ENCODE measurements around the gene POU6F2. TPM values are rescaled to one million over a fixed set of nuclear protein-coding genes. Genes with fewer than 3 reads are reported as not detected.

POU6F2 gene
- total RNA-seq, 1 experiment from 2014 or later = 2.9 TPM

DNA sequence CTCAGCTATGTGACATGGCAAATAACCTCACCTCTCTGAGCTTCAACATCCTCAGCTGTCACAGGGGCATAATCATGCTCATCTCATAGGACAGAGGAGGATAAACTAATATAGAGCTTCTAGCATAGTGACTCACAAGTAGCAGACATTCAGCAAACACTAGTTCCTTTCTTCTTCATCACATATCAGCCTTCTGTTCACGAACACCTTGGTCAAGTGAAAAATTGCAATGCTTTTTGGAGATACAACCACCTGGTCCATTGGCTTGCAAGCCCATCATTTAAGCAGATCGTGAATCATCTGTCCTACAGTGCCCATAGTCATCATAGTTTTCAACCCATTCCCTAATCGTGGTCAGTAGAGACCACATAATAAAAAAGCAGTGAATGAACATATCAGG lies 310.6 kb downstream of the POU6F2 start:
- POLR2A ChIA-PET = no interaction called here
- ATAC-seq = no peak
- TF ChIP-seq TEAD1 (CRISPR knock-in tag; IDR thresholded peaks at IDR 0.05) (no peak), NR3C1 (CRISPR knock-in tag; conservative IDR thresholded peaks at IDR 0.05; ENCODE audit: low read depth) (no peak), MAX (CRISPR knock-in tag; IDR thresholded peaks at IDR 0.05) (no peak), FOXJ3 (CRISPR knock-in tag; IDR thresholded peaks at IDR 0.05; ENCODE audit: borderline replicate concordance) (no peak), TCF7 (CRISPR knock-in tag; IDR thresholded peaks at IDR 0.05; ENCODE audit: low read depth) (no peak), SMAD4 (CRISPR knock-in tag; IDR thresholded peaks at IDR 0.05) (no peak), TEAD4 (CRISPR knock-in tag; IDR thresholded peaks at IDR 0.05) (no peak), ETV6 (CRISPR knock-in tag; IDR thresholded peaks at IDR 0.05) (no peak), USF1 (CRISPR knock-in tag; IDR thresholded peaks at IDR 0.05) (no peak), E2F4 (CRISPR knock-in tag; IDR thresholded peaks at IDR 0.05; ENCODE audit: borderline replicate concordance, low read depth) (no peak), IRF1 (CRISPR knock-in tag; IDR thresholded peaks at IDR 0.05) (no peak), PRDM15 (CRISPR knock-in tag; IDR thresholded peaks at IDR 0.05) (no peak), ATF1 (CRISPR knock-in tag; IDR thresholded peaks at IDR 0.05) (no peak), GRHL2 (CRISPR knock-in tag; IDR thresholded peaks at IDR 0.05; ENCODE audit: insufficient replicate concordance, severe bottlenecking) (no peak), USF2 (CRISPR knock-in tag; IDR thresholded peaks at IDR 0.05) (no peak), ZNF423 (CRISPR knock-in tag; IDR thresholded peaks at IDR 0.05) (no peak), FOXK1 (CRISPR knock-in tag; IDR thresholded peaks at IDR 0.05) (no peak)
- TF ChIP-seq, protein P1, sequence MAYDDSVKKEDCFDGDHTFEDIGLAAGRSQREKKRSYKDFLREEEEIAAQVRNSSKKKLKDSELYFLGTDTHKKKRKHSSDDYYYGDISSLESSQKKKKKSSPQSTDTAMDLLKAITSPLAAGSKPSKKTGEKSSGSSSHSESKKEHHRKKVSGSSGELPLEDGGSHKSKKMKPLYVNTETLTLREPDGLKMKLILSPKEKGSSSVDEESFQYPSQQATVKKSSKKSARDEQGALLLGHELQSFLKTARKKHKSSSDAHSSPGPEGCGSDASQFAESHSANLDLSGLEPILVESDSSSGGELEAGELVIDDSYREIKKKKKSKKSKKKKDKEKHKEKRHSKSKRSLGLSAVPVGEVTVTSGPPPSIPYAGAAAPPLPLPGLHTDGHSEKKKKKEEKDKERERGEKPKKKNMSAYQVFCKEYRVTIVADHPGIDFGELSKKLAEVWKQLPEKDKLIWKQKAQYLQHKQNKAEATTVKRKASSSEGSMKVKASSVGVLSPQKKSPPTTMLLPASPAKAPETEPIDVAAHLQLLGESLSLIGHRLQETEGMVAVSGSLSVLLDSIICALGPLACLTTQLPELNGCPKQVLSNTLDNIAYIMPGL (CRISPR knock-in tag; IDR thresholded peaks at IDR 0.05) = no peak
- DNase-seq (ENCODE audit: low spot score) = no peak
- no peaks in the 10 kb centered on the region for H3K27me3 Mint-ChIP-seq (ENCODE audit: low read depth)
- no peak overlapping the region for H3K4me3 Mint-ChIP-seq
- H3K36me3 Mint-ChIP-seq = no peaks in the 10 kb centered on the region
- H3K27ac Mint-ChIP-seq = no peak overlapping the region
- no peaks in the 10 kb centered on the region for H3K9me3 Mint-ChIP-seq
- CTCF ChIA-PET = interaction anchor here (0.6 kb wide), 1 partner anchor 632 kb away, joined by 3 read pairs; no protein-coding TSS in a partner anchor
- peaks cover 24% of the 10 kb centered on the region for H3K4me1 Mint-ChIP-seq
